GM19193 (cell line): Measurements from ENCODE around the gene PILRA.

ENCODE experiments used
- POLR2A ChIP-seq: IDR thresholded peaks from 4 replicates; pipeline ENCODE4 v1.6.1; 2011; ENCODE audit not compliant: insufficient read depth, insufficient read length; ENCODE audit errors: extremely low read depth

The PILRA gene

GRCh38 chr7:100378114-100378755 is 4.9 kb downstream of the PILRA start:
- TF ChIP-seq POLR2A: no peak

GRCh38 chr7:100380196-100380595 is 6.9 kb downstream of the PILRA start:
- TF ChIP-seq POLR2A: no peak

- TF ChIP-seq POLR2A: no peak
Measured at GRCh38 chr7:100384628-100385294, 11.5 kb downstream of the PILRA start.

GRCh38 chr7:100386940-100387339 is 13.7 kb downstream of the PILRA start:
- no peak for TF ChIP-seq POLR2A

- no peak for TF ChIP-seq POLR2A
Measured at GRCh38 chr7:100387695-100388094, 14.4 kb downstream of the PILRA start.

- TF ChIP-seq POLR2A: no peak
Measured at GRCh38 chr7:100389437-100390088, 16.3 kb downstream of the PILRA start.

GRCh38 chr7:100390286-100391009 is 17.2 kb downstream of the PILRA start:
- no peak for TF ChIP-seq POLR2A

GRCh38 chr7:100393233-100393905 is 20.1 kb downstream of the PILRA start:
- TF ChIP-seq POLR2A: no peak

- TF ChIP-seq POLR2A: no peak
Measured at GRCh38 chr7:100394077-100394476, 20.8 kb downstream of the PILRA start.

- TF ChIP-seq POLR2A: no peak
Measured at GRCh38 chr7:100396421-100396982, 23.2 kb downstream of the PILRA start.

GRCh38 chr7:100397315-100398081 is 24.2 kb downstream of the PILRA start:
- no peak for TF ChIP-seq POLR2A

- TF ChIP-seq POLR2A: no peak
Measured at GRCh38 chr7:100398239-100398638, 25.0 kb downstream of the PILRA start.

GRCh38 chr7:100400041-100400440 is 26.8 kb downstream of the PILRA start:
- no peak for TF ChIP-seq POLR2A

GRCh38 chr7:100400656-100401055 is 27.4 kb downstream of the PILRA start:
- no peak for TF ChIP-seq POLR2A
